CD4-positive, CD25-positive, alpha-beta regulatory T cell (primary cell): ENCODE data around the gene MYO1F. TPM values are rescaled to one million over a fixed set of nuclear protein-coding genes. Genes with fewer than 3 reads are reported as not detected.

Experiments
- ATAC-seq, 2 donors: fragments of 150-1000 bp; cut with Tn5 transposase; one replicate each; pipeline ENCODE4 v1.10.0; 2021; ENCODE audit warnings: low read depth in 2 of 2, moderate number of reproducible peaks in 2 of 2, moderate library complexity in 1 of 2
- DNase-seq, 3 donors: peaks; one replicate each; pipeline versions ENCODE4 v3.0.0 to v3.0.0-alpha.2; 2012 to 2022; ENCODE audit warnings: mixed read lengths in 1 of 3
- H3K27ac ChIP-seq: one replicate; pipeline ENCODE4 v1.7.0; 2013; ENCODE audit warnings: mild to moderate bottlenecking, low read length; ENCODE audit not compliant: insufficient read depth, poor library complexity, severe bottlenecking
- H3K27me3 ChIP-seq: one replicate; pipeline ENCODE4 v1.7.0; 2013; ENCODE audit warnings: low read length; ENCODE audit not compliant: control insufficient read depth, insufficient read depth
- H3K36me3 ChIP-seq: one replicate; pipeline ENCODE4 v1.7.0; 2013; ENCODE audit warnings: mild to moderate bottlenecking, low read length, moderate library complexity; ENCODE audit not compliant: control insufficient read depth, insufficient read depth
- H3K4me1 ChIP-seq: 2 replicates; pipeline ENCODE4 v1.7.0; 2013; ENCODE audit warnings: mild to moderate bottlenecking, low read length; ENCODE audit not compliant: insufficient read depth, control insufficient read depth, poor library complexity, severe bottlenecking
- H3K4me3 ChIP-seq: one replicate; pipeline ENCODE4 v1.7.0; 2013; ENCODE audit warnings: low read depth, mild to moderate bottlenecking, low read length, moderate library complexity
- H3K9me3 ChIP-seq, 2 experiments: 1 replicate in 1 of 2; 2 replicates in 1 of 2; pipeline ENCODE4 v1.7.0; 2013; ENCODE audit warnings: low read length in 2 of 2, mild to moderate bottlenecking in 1 of 2, moderate library complexity in 1 of 2; ENCODE audit not compliant: control insufficient read depth in 2 of 2
- H3K27ac Mint-ChIP-seq, 3 donors: one replicate each; pipeline ENCODE4 v1.8.0; 2020 to 2022; ENCODE audit warnings: mild to moderate bottlenecking in 3 of 3, mixed read lengths in 3 of 3, moderate library complexity in 2 of 3
- H3K27me3 Mint-ChIP-seq: one replicate; pipeline ENCODE4 v1.8.0; 2022; ENCODE audit warnings: mild to moderate bottlenecking, mixed read lengths
- H3K36me3 Mint-ChIP-seq: one replicate; pipeline ENCODE4 v1.8.0; 2020; ENCODE audit warnings: mixed read lengths
- H3K4me1 Mint-ChIP-seq, 4 donors: one replicate each; pipeline ENCODE4 v1.8.0; 2020 to 2022; ENCODE audit warnings: mixed read lengths in 4 of 4, mild to moderate bottlenecking in 1 of 4
- H3K4me3 Mint-ChIP-seq, 4 donors: one replicate each; pipeline ENCODE4 v1.8.0; 2020 to 2022; ENCODE audit warnings: mild to moderate bottlenecking in 4 of 4, mixed read lengths in 4 of 4, moderate library complexity in 3 of 4
- H3K9me3 Mint-ChIP-seq, 7 donors: one replicate each; pipeline ENCODE4 v1.8.0; 2020 to 2022; ENCODE audit warnings: mixed read lengths in 7 of 7, mild to moderate bottlenecking in 3 of 7, moderate library complexity in 2 of 7
- polyA plus RNA-seq, 4 donors: library from polyadenylated mRNA; unstranded; fragments of 300-500 nt; fragmentation: Illumina TruSeq; gene quantifications; one replicate each; pipeline ENCODE4 v1.2.3, GENCODE V29; 2021
- total RNA-seq: library from RNA; stranded (reverse); gene quantifications from one replicate; pipeline ENCODE4 v1.2.3, GENCODE V29; 2022

The MYO1F gene
- total and polyA plus RNA-seq, 5 donors from 2014 or later: 45.3 to 289 (median 74.0) TPM

- Mint-ChIP-seq H3K4me1 (peaks cover 0 to 30% (median 10%) of the 10 kb centered on the region in 4 donors), H3K9me3 (peaks cover 0 to 10% (median 0%) of the 10 kb centered on the region in 7 donors), H3K4me3 (no peak overlapping the region), H3K36me3 (peaks cover 13% of the 10 kb centered on the region), H3K27ac (no peak overlapping the region), H3K27me3 (peaks cover 13% of the 10 kb centered on the region)
- Histone ChIP-seq H3K9me3 (peaks cover 0 to 4% of the 10 kb centered on the region in 2 experiments), H3K27me3 (no peaks in the 10 kb centered on the region), H3K27ac (no peak overlapping the region), H3K4me3 (no peak overlapping the region), H3K36me3 (no peaks in the 10 kb centered on the region), H3K4me1 (peaks cover 18% of the 10 kb centered on the region)
- DNase-seq (no peak), ATAC-seq (no peak)
Observed at GRCh38 chr19:8596168-8596567, 18.9 kb upstream of the MYO1F start.

GRCh38 chr19:8595651-8596050, 18.4 kb upstream of the MYO1F start:
- Mint-ChIP-seq H3K9me3 (peaks cover 0 to 10% (median 0%) of the 10 kb centered on the region in 7 donors), H3K4me1 (peaks cover 0 to 34% (median 11%) of the 10 kb centered on the region in 4 donors), H3K27me3 (peaks cover 13% of the 10 kb centered on the region), H3K36me3 (peaks cover 13% of the 10 kb centered on the region), H3K27ac (no peak overlapping the region), H3K4me3 (peak overlapping the region in 1 of 4 donors; percentile 43)
- DNase-seq (no peak), ATAC-seq (no peak)
- peaks cover 0 to 4% of the 10 kb centered on the region in 2 experiments for H3K9me3 ChIP-seq
- H3K4me3 ChIP-seq: no peak overlapping the region
- no peaks in the 10 kb centered on the region for H3K36me3 ChIP-seq
- peaks cover 18% of the 10 kb centered on the region for H3K4me1 ChIP-seq
- H3K27me3 ChIP-seq: no peaks in the 10 kb centered on the region
- no peak overlapping the region for H3K27ac ChIP-seq

DNA sequence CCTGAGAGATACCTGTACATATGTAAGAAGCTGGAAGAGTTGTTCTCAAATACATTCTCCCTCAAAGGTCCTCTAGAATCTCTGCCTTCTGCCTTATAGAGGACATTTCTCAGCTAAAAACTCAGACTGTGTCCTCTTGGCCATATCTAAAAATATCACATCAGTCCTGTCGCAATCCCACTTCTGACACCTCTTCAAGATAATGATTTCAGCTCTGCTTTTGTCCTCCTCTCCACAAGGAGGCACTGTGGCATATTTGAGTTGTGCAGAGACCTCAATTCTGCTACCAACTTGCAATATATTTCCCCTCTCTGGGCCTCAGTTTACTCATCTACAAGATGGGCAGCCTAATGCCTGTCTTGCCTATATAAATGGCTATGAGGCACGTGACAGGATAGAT, 16.7 kb upstream of the MYO1F start:
- peak overlapping the region in 2 of 4 donors; percentile 29 to 47 for H3K4me3 Mint-ChIP-seq
- no peaks in the 10 kb centered on the region for H3K36me3 ChIP-seq

DNA sequence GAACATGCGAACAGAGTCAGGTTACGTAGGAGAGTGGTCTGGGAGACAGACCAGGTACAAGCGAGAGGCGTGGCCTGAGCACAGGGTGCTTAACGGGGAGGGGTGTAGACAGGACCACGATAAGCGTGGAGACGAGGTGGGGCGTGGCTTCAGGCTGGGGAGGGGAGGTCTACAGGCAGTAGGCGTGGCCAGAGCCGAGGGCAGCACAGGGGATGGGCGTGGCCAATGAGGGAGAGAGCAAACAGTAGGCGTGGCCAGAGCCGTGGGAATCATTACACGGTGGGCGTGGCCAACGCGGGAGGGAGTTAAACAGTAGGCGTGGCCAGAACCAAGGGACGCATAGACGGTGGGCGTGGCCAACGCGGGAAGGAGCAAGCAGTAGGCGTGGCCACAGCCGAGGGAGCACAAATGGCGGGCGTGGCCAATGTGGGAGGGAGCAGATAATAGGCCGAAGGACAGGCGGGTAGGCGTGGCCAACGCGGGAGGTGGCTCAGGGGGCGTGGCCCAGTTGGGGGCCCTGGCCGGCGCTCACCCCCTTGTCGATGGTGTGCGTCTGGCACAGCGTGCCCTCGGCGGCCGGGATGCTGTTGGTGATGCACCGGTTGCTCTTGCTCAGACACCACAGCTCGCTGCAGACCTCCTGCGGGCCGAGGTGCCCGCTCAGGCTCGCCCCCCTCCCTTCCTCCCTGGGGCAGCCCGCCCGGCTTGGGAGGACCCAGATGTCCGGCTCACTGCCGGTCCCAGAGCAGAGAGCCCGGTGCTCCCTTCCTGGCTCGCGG, 15.2 kb upstream of the MYO1F start:
- H3K4me3 Mint-ChIP-seq: peak overlapping the region; percentile 68 to 93 (median 80)
- H3K27ac Mint-ChIP-seq: peak overlapping the region in 2 of 3 donors; percentile 79 to 93
- H3K27me3 Mint-ChIP-seq: peaks cover 13% of the 10 kb centered on the region
- DNase-seq: peak; percentile 71 to 91 (median 88)
- Histone ChIP-seq H3K4me1 (peaks cover 18% of the 10 kb centered on the region), H3K4me3 (peak overlapping the region; percentile 42), H3K27me3 (no peaks in the 10 kb centered on the region), H3K9me3 (peaks cover 0 to 4% of the 10 kb centered on the region in 2 experiments), H3K27ac (peak overlapping the region; percentile 41), H3K36me3 (no peaks in the 10 kb centered on the region)
- peak; percentile 78 to 83 for ATAC-seq
- peaks cover 0 to 34% (median 11%) of the 10 kb centered on the region in 4 donors for H3K4me1 Mint-ChIP-seq
- peaks cover 8% of the 10 kb centered on the region for H3K36me3 Mint-ChIP-seq
- H3K9me3 Mint-ChIP-seq: peaks cover 0 to 10% (median 0%) of the 10 kb centered on the region in 7 donors

More for the DNA sequence above, 16.7 kb upstream of the MYO1F start:
- Mint-ChIP-seq H3K36me3 (peaks cover 13% of the 10 kb centered on the region), H3K9me3 (peaks cover 0 to 10% (median 0%) of the 10 kb centered on the region in 7 donors), H3K27ac (peak overlapping the region in 2 of 3 donors; percentile 11 to 77), H3K27me3 (peaks cover 13% of the 10 kb centered on the region), H3K4me1 (peaks cover 0 to 34% (median 11%) of the 10 kb centered on the region in 4 donors)
- Histone ChIP-seq H3K27ac (no peak overlapping the region), H3K4me3 (no peak overlapping the region), H3K27me3 (no peaks in the 10 kb centered on the region), H3K9me3 (peaks cover 0 to 4% of the 10 kb centered on the region in 2 experiments), H3K4me1 (peaks cover 18% of the 10 kb centered on the region)
- no peak for ATAC-seq
- no peak for DNase-seq

DNA sequence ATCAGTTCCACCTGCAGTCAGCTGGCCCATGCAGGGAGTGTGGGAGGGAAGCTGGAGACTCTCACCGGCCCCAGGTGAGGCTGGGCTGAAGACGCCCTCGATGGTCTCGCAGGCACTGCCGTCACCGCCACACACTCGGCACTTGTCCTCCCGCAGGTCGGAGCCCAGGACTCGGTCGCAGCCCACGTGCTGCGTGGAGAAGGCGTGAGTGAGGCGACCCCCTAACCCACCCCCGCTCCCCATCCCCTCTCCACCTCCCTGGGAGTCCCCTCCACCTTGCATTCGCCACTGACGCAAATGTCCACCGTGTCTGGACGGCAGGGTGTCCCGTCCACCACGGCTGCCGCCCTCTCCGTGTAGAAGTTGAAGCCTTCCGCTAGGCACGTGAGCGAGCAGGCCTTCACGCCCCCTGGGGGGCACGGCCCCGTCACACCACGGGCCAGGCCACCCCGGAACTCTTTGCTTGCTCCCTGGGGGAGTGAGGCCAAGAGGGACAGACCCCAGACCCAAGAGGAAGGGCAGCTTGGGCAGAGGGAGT, 12.0 kb upstream of the MYO1F start:
- Mint-ChIP-seq H3K27ac (no peak overlapping the region), H3K27me3 (peaks cover 8% of the 10 kb centered on the region)
- ATAC-seq: no peak

GRCh38 chr19:8585894-8586750, 8.9 kb upstream of the MYO1F start:
- no peaks in the 10 kb centered on the region for H3K27me3 Mint-ChIP-seq
- peaks cover under 1% of the 10 kb centered on the region for H3K4me1 ChIP-seq
- DNase-seq: peak in 2 of 3 donors; percentile 33 to 58
- no peaks in the 10 kb centered on the region for H3K36me3 Mint-ChIP-seq
- no peak overlapping the region for H3K4me3 ChIP-seq
- peaks cover 0 to 4% (median under 1%) of the 10 kb centered on the region in 4 donors for H3K4me1 Mint-ChIP-seq
- H3K9me3 Mint-ChIP-seq: no peaks in the 10 kb centered on the region
- ATAC-seq: peak; percentile 30 to 40
- peak overlapping the region in 1 of 3 donors; percentile 31 for H3K27ac Mint-ChIP-seq
- no peaks in the 10 kb centered on the region for H3K27me3 ChIP-seq
- H3K27ac ChIP-seq: no peak overlapping the region
- H3K9me3 ChIP-seq: no peaks in the 10 kb centered on the region
- H3K4me3 Mint-ChIP-seq: no peak overlapping the region
- H3K36me3 ChIP-seq: no peaks in the 10 kb centered on the region

More for the DNA sequence above, 12.0 kb upstream of the MYO1F start:
- H3K9me3 Mint-ChIP-seq: peaks cover 0 to 10% (median 0%) of the 10 kb centered on the region in 7 donors
- peaks cover 0 to 4% of the 10 kb centered on the region in 2 experiments for H3K9me3 ChIP-seq
- no peak overlapping the region for H3K27ac ChIP-seq
- H3K4me3 Mint-ChIP-seq: no peak overlapping the region
- peaks cover 18% of the 10 kb centered on the region for H3K4me1 ChIP-seq
- H3K27me3 ChIP-seq: no peaks in the 10 kb centered on the region
- peaks cover 0 to 24% (median 11%) of the 10 kb centered on the region in 4 donors for H3K4me1 Mint-ChIP-seq
- no peak overlapping the region for H3K4me3 ChIP-seq
- no peaks in the 10 kb centered on the region for H3K36me3 ChIP-seq
- peaks cover 5% of the 10 kb centered on the region for H3K36me3 Mint-ChIP-seq
- DNase-seq: no peak
